Bronchial epithelial cell (primary cell): ENCODE measurements around the gene OR14A16. TPM values are rescaled to one million over a fixed set of nuclear protein-coding genes. Genes with fewer than 3 reads are reported as not detected.

Experiments
- total RNA-seq: library from RNA; depleted of rRNA; stranded (reverse); fragments of >200 nt; gene quantifications from 2 replicates; pipeline ENCODE4 v1.2.1, GENCODE V29; 2014

Gene OR14A16
- total RNA-seq, 1 donor from 2014 or later, result not detected

Other genes starting within 250 kb of the OR14A16 start
- gene OR2G2, start 235.8 kb downstream of the OR14A16 start, total RNA-seq, result not detected in 2 replicates
- gene OR2G3, start 218.5 kb downstream of the OR14A16 start, total RNA-seq, result not detected in 2 replicates
- not detected in 2 replicates for gene OR13G1, start 144.4 kb downstream of the OR14A16 start, total RNA-seq
- gene OR6F1, start 107.5 kb downstream of the OR14A16 start, total RNA-seq, result not detected in 2 replicates
- gene OR14K1, start 85.5 kb downstream of the OR14A16 start, total RNA-seq, result not detected in 2 replicates
- not detected in 2 replicates for gene OR14A2, start 76.0 kb downstream of the OR14A16 start, total RNA-seq
- gene OR1C1, start 63.6 kb downstream of the OR14A16 start, total RNA-seq, result not detected in 2 replicates
- not detected in 2 replicates for gene OR11L1, start 17.8 kb upstream of the OR14A16 start, total RNA-seq
- gene TRIM58, start 33.1 kb upstream of the OR14A16 start, total RNA-seq, result not detected in 2 replicates
- gene OR2W3, start 71.5 kb upstream of the OR14A16 start, total RNA-seq, result not detected in 2 replicates
- gene OR2T8, start 96.1 kb upstream of the OR14A16 start, total RNA-seq, result not detected in 2 replicates
- not detected in 2 replicates for gene OR2AJ1, start 100.8 kb upstream of the OR14A16 start, total RNA-seq
- gene OR2L8, start 124.7 kb upstream of the OR14A16 start, total RNA-seq, result not detected in 2 replicates
- gene OR2AK2, start 141.1 kb upstream of the OR14A16 start, total RNA-seq, result not detected in 2 replicates
- gene OR2L5, start 189.5 kb upstream of the OR14A16 start, total RNA-seq, result not detected in 2 replicates
- gene OR2L2, start 206.0 kb upstream of the OR14A16 start, total RNA-seq, result not detected in 2 replicates
- gene OR2L3, start 222.7 kb upstream of the OR14A16 start, total RNA-seq, result not detected in 2 replicates